Measurements from ENCODE around the gene SRR. TPM values are rescaled to one million over a fixed set of nuclear protein-coding genes. Genes with fewer than 3 reads are reported as not detected.

SRR gene
- total and polyA plus RNA-seq, 9 of the 15 experiments (the other 6 are each of a cell fraction or from before 2014, with no cell fraction given) = 5.0 to 19.4 (median 7.9) TPM

GRCh38 chr17:2343421-2343820 lies 39.7 kb downstream of the SRR start:
- Histone ChIP-seq H4K20me1 (replicated peaks; ENCODE audit: control insufficient read depth, insufficient read depth, low read length) (no peaks in the 10 kb centered on the region), H2AFZ (ENCODE audit: low read depth, low read length) (no peak overlapping the region), H3K9ac (ENCODE audit: insufficient read depth in 1 of 2, low read depth in 2 of 2, low read length in 2 of 2) (no peak overlapping the region), H3K36me3 (ENCODE audit: control insufficient read depth, insufficient read depth, low read length) (peaks cover 7% of the 10 kb centered on the region; the same call in 1 of the 3 replicates), H3K9me3 (replicated peaks; ENCODE audit: control insufficient read depth, insufficient read depth, low read depth, low read length) (no peaks in the 10 kb centered on the region), H3K27ac (ENCODE audit: extremely low read depth, low read depth, low read length) (no peak overlapping the region), H3K4me3 (no peak overlapping the region), H3K4me2 (ENCODE audit: insufficient read depth, low read length) (no peak overlapping the region), H3K27me3 (ENCODE audit: control insufficient read depth in 2 of 2, insufficient read depth in 2 of 2, low read length in 2 of 2) (no peaks in the 10 kb centered on the region), H3K9me1 (ENCODE audit: control insufficient read depth, insufficient read depth, low read length) (no peaks in the 10 kb centered on the region), H3K79me2 (ENCODE audit: control insufficient read depth, insufficient read depth, low read length) (0 out of 3 replicates have a peak, but pooled peaks cover 2% of the 10 kb centered on the region), H3K4me1 (replicated peaks in 1 of 2; ENCODE audit: control insufficient read depth in 2 of 2, insufficient read depth in 2 of 2, low read length in 2 of 2) (peaks cover under 1 to 4% of the 10 kb centered on the region in 2 experiments; a peak in 3 of 5 replicates)
- DNase-seq (ENCODE audit: extremely low read depth in 1 of 4, low spot score in 3 of 4) (no peak), ATAC-seq (no peak), FAIRE-seq (no peak)
- TF ChIP-seq DLX4 (CRISPR knock-in tag; IDR thresholded peaks at IDR 0.05) (no peak), NFIC (IDR thresholded peaks at IDR 0.05) (peak; percentile 36), ZBED1 (IDR thresholded peaks at IDR 0.05) (no peak), ZNF696 (CRISPR knock-in tag; conservative IDR thresholded peaks at IDR 0.05) (no peak), NR0B1 (IDR thresholded peaks at IDR 0.05; ENCODE audit: partially characterized antibody) (no peak), ZNF197 (CRISPR knock-in tag; IDR thresholded peaks at IDR 0.05; ENCODE audit: low read depth) (no peak)
- in situ Hi-C loops (cut with MboI) (no loop called here), intact Hi-C loops (cut with micrococcal nuclease) (no loop called here)
- WGBS (ENCODE audit: insufficient coverage, low coverage, missing lambda C conversion rate) = 62% methylated on average over 5 of the region's 5 CpGs
- no TSS peak for BruUV-seq (replicated peaks)
- ChIA-PET CTCF (ENCODE audit: low intra/inter-chr PET ratio) (no interaction called here), POLR2A (no interaction called here)
